GM12891 (cell line): ENCODE measurements around the gene GALNT9.

Experiments
- DNase-seq: peaks from one replicate; pipeline ENCODE4 v3.0.0; 2011; ENCODE audit warnings: low spot score; ENCODE audit not compliant: insufficient read length
- FAIRE-seq: peaks from 2 replicates; lab custom pipeline; 2011; peaks lifted over from hg19 to GRCh38; lab: Jason Lieb, UNC
- PAX5 ChIP-seq: IDR thresholded peaks from 2 replicates; pipeline ENCODE4 v1.6.1; 2011; ENCODE audit warnings: low read length, moderate library complexity, mild to moderate bottlenecking; ENCODE audit not compliant: insufficient read depth, severe bottlenecking
- POLR2A ChIP-seq: IDR thresholded peaks from 2 replicates; pipeline ENCODE4 v1.6.1; 2011; ENCODE audit warnings: low read depth, low read length, control low read depth
- POLR2AphosphoS5 ChIP-seq: IDR thresholded peaks from 2 replicates; pipeline ENCODE4 v1.6.1; 2011; ENCODE audit warnings: low read depth, low read length, control low read depth
- POU2F2 ChIP-seq: IDR thresholded peaks from 2 replicates; pipeline ENCODE4 v1.6.1; 2011; ENCODE audit warnings: low read depth, mild to moderate bottlenecking, control low read depth, low read length, moderate library complexity
- SPI1 ChIP-seq: IDR thresholded peaks from 2 replicates; pipeline ENCODE4 v1.6.1; 2011; ENCODE audit warnings: low read depth, low read length, control low read depth
- TAF1 ChIP-seq: IDR thresholded peaks from 2 replicates; pipeline ENCODE4 v1.6.1; 2011; ENCODE audit warnings: low read depth, low read length, control low read depth

Gene GALNT9

GRCh38 chr12:132367071-132367851 lies 37.9 kb upstream of the GALNT9 start:
- DNase-seq (no peak), FAIRE-seq (no peak)
- TF ChIP-seq PAX5 (no peak), TAF1 (no peak), POU2F2 (no peak), POLR2A (no peak), SPI1 (no peak), POLR2AphosphoS5 (no peak)

GRCh38 chr12:132366341-132366861 lies 37.0 kb upstream of the GALNT9 start:
- FAIRE-seq: no peak
- TF ChIP-seq SPI1: no peak
- no peak for TF ChIP-seq POLR2AphosphoS5
- TF ChIP-seq TAF1: no peak
- TF ChIP-seq POLR2A: no peak
- no peak for TF ChIP-seq POU2F2
- no peak for TF ChIP-seq PAX5
- no peak for DNase-seq

GRCh38 chr12:132365226-132365625 lies 35.8 kb upstream of the GALNT9 start:
- TF ChIP-seq POU2F2: no peak
- FAIRE-seq (no peak), DNase-seq (no peak)

GRCh38 chr12:132364348-132364902 lies 35.0 kb upstream of the GALNT9 start:
- FAIRE-seq (no peak), DNase-seq (no peak)
- TF ChIP-seq POLR2A (no peak), SPI1 (no peak), PAX5 (no peak), TAF1 (no peak), POU2F2 (no peak), POLR2AphosphoS5 (no peak)

GRCh38 chr12:132363661-132364347 lies 34.4 kb upstream of the GALNT9 start:
- FAIRE-seq: no peak
- no peak for TF ChIP-seq POLR2AphosphoS5
- no peak for TF ChIP-seq TAF1
- no peak for TF ChIP-seq POLR2A
- no peak for TF ChIP-seq SPI1
- no peak for TF ChIP-seq PAX5
- no peak for TF ChIP-seq POU2F2
- DNase-seq: no peak

- FAIRE-seq: no peak
- no peak for DNase-seq
- no peak for TF ChIP-seq TAF1
- no peak for TF ChIP-seq POLR2A
- no peak for TF ChIP-seq POU2F2
- TF ChIP-seq POLR2AphosphoS5: no peak
- TF ChIP-seq SPI1: no peak
- no peak for TF ChIP-seq PAX5
Measured at GRCh38 chr12:132362996-132363660, 33.7 kb upstream of the GALNT9 start.

- DNase-seq: no peak
- TF ChIP-seq POLR2A: no peak
- TF ChIP-seq SPI1: no peak
- TF ChIP-seq POU2F2: no peak
- TF ChIP-seq PAX5: no peak
- no peak for TF ChIP-seq POLR2AphosphoS5
- no peak for TF ChIP-seq TAF1
- FAIRE-seq: no peak
Measured at GRCh38 chr12:132360906-132361777, 31.8 kb upstream of the GALNT9 start.

GRCh38 chr12:132360410-132360809 lies 31.0 kb upstream of the GALNT9 start:
- DNase-seq (no peak), FAIRE-seq (no peak)
- TF ChIP-seq POU2F2: no peak
- TF ChIP-seq TAF1: no peak
- no peak for TF ChIP-seq PAX5
- no peak for TF ChIP-seq POLR2A
- TF ChIP-seq POLR2AphosphoS5: no peak
- TF ChIP-seq SPI1: no peak

GRCh38 chr12:132359971-132360370 lies 30.6 kb upstream of the GALNT9 start:
- no peak for TF ChIP-seq POU2F2
- no peak for TF ChIP-seq SPI1
- TF ChIP-seq POLR2A: no peak
- TF ChIP-seq PAX5: no peak
- no peak for TF ChIP-seq TAF1
- no peak for TF ChIP-seq POLR2AphosphoS5
- DNase-seq (no peak), FAIRE-seq (no peak)
